ENCODE results near the gene PRR5L.
"Not testable (repeated sequence)": the region's sequence is repeated elsewhere in the genome, so short reads cannot be mapped to it uniquely, and the experiment has no call there.

Gene PRR5L

DNA sequence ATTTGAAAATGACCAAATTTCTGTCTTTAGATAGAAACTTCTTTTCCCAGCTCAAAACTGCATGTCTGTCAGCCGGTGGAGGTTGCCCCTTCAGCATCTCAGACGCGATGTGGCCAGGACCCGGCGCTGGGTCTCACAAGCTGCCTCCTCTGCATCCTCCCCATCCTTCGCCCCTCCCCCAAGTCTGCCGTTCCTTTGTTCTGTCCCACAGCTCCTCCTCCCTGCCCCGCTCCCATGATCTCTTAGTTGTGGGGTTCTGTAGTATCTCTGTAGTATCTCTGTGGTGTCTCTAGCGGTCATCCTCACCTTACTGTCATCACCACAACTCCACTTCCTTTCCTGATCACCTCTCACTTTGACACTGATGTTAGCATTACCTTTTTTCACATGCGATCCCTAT is 164.1 kb downstream of the PRR5L start:
- DNase-seq (ENCODE audit: low read depth), result no peak

DNA sequence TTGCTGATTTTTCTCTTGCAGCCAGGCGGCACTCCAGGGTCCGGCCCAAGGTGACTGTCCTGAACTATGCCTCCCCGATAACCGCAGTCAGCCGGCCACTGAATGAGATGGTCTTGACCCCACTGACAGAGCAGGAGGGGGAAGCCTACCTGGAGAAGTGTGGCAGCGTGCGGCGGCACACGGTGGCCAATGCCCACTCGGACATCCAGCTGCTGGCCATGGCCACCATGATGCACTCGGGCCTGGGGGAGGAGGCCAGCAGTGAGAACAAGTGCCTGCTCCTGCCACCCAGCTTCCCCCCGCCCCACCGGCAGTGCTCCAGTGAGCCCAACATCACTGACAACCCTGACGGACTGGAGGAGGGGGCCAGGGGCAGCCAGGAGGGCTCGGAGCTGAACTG is 166.2 kb downstream of the PRR5L start:
- no peak for DNase-seq (ENCODE audit: low read depth)

DNA sequence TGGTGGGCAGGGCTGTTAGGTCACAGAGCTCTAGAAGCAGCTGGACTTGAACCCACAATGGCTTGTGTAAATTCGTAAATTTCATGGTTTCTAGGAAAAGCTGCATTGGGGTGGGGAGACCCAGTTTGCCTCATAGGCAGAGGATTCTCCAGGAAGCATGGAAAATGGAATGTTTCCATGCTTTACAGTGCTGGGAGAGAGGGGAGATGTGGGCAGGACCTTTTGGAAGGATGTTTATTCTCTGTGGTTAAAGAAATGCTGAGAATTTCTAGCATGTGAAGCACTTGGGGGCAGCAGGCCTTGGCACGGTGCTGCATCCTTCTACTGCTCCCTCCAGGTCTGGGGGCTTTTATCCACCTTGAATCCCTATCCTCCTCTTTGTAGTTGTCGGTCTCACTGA is 167.7 kb downstream of the PRR5L start:
- no peak for DNase-seq (ENCODE audit: low read depth)

DNA sequence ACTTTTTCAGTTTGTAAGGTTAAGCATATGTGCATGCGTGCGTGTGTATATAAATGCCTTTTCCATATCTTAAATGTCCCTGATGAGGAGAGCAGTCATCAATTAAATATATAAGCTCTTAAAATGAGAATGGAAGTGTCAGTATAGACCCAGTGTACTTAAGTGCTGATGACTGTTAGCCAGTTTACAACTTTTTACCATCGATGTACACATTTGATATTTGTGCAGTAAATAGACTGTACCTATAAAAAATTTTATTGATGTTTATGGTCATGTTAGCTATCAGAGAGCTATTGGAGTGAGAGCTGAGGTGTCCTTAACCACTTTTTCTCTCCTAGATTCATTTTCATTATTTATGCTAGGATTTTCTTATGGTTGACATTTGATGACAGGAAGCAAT is 168.6 kb downstream of the PRR5L start:
- no peak for DNase-seq (ENCODE audit: low read depth)

DNA sequence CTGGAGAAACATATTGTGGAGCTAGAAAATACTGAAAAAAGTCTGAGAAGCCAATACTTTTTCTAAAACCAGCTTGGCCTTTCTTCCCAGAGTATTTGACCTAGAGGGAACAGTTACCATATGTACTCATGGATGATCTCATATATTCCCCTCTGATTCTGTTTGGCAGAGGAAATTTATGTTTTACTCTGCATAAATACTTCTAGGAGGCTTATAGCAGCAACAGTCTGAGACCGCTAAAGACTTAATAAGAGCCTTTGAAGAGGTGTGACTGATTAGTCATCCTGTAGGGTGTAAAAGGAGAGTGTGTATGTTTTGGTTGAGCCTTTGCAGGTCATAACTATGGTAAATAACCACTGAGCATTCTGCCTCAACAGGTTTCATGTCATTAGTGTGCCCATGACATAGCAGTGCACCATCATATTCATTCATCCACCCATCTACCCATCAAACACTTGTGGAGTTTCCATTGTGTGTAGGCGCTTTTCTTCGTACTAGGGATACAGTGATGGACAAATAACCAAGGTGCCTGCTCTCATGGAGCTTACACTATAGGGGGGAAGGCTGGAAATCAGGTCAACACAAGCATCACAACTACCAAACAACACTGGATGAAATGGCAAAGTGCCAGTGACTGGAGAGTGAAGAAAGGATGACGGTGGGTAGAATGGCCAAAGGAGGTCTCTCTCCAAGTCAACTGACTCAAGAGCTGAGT is 169.5 kb downstream of the PRR5L start:
- DNase-seq (ENCODE audit: low read depth), result no peak

DNA sequence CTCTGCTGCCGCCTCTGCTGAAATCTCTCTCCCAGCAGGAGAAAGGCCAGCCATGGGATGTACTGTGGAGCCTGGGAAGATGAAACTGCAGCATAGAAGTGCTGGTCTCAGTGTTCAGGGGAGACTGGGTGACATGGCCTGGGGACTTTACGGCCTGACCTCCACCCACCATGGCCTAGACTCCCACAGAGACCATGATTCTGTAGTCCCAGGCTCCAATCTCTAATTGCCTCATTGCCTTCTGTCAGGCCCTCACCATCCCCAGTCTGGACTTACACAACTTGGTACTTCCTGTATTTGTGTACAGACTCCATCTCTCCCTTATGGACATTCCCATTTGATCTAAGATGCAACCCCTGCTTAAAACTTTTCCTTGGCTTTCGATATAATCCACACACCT is 170.9 kb downstream of the PRR5L start:
- DNase-seq (ENCODE audit: low read depth), result no peak

DNA sequence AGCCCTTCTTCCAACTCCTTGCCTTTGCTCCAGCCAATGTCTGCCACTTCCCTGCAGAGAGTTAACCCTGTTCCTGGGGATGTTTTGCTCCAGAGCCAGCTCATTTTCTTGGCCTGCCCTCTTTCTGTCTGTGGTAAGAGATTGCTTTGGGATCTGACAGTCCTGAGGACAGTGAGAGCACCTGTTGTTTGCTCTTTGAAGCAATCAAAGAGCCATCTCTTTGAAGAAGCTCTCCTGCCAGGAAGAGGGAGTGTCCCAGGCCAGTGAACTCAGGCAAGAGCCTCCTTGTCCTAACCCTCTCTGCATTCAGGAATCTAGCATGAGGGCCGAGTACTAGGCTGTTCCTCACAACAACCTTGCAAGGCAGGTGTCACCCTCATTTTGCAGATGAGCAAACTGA is 171.8 kb downstream of the PRR5L start:
- no peak for DNase-seq (ENCODE audit: low read depth)

DNA sequence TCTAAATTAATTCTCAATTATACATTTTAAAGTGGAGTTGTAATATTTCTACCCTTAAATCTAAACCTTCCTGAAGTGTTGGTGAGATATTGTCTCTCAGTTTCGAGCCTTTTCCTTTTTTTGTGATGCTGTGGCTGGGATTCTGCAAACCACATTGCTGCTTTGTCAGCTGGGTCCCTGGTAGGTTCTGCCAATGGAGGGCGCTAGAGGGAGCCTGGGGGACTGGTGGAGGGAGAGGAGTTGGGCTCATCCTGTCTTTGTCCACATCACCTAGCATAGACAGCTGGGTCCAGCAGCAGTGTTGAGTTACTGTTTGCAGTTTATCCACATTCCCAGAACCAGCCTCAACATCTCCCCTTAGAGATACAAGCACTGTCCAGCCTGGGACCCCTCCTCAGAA is 173.0 kb downstream of the PRR5L start:
- no peak for DNase-seq (ENCODE audit: low read depth)

DNA sequence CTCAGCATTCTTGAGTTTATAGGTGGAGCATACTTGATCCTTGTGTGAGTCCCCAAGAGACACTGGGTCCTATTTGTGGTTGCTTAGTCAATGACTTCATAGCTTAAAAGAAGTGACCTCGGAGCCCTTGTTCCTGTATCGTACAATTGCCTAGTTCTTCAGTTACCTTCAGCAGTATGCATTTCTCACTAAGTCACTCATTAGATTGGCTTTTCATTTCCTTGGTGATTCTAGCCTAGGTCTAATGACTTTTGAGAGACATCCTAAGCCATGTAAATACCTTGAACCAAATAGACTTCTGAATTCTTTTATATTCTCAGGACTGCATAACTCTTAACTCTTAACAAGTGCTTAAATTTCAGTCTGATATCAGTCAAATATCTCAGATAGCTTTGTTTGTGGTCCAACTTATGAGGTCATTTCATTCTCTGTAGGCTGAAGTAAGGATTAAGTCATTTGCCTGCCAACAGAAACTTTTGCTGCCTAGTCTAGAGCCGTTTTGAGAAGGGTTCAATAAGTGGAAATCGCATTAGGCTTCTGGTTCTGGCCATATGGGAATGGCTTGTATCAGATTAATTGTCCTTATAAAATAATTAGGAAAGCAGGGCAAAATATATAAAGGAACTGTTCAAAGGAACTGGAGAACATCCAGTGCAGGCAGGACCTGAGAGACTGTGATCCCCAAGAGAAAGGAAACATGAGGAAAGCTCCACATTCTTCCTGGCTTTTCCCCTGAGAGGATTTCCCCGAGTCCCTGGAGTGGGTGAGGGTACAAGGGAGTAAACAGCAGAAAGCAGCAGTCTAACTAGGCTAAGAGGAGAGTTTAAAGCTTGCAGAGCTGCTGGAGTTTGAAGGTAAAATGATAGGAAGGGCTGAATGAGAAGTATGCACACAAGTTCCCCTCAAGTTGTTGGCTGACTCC is 174.1 kb downstream of the PRR5L start:
- DNase-seq (ENCODE audit: low read depth), result no peak

DNA sequence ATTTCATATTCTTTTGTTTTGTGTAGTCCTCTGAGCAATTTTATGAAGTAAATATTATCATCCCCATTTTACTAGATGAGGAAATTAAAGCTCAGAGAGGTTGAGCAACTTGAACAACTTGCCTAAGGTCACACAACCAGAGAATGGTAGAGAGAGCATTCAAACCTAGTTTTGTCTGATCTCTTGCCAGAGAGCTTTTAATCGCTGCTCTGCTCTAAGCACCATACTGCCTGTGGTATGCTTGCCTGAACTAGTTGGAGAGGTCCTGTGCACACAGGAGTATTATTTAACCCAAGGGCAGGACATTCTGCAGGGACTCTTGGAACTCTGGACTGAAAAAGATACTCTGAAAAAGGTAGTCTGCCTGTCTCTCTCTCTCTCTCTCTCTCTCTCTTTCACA is 175.5 kb downstream of the PRR5L start:
- no peak for DNase-seq (ENCODE audit: low read depth)

DNA sequence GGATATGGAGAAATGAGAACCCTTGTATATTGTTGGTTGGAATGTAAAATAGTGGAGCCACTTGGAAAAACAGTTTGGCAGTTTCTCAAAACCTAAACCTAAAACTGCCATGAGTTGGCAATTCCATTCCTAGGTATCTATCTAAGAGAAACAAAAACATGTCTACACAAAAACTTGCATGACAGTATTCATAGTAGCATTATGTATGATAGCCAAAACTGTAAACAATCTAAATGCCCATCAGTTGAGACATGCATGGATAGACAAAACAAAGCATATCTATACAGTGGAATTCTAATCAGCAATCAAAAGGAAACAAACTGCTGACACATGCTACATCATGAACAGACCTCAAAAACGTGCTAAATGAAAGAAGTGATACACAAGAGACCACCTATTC is 179.1 kb downstream of the PRR5L start:
- no peak for DNase-seq (ENCODE audit: low read depth)

DNA sequence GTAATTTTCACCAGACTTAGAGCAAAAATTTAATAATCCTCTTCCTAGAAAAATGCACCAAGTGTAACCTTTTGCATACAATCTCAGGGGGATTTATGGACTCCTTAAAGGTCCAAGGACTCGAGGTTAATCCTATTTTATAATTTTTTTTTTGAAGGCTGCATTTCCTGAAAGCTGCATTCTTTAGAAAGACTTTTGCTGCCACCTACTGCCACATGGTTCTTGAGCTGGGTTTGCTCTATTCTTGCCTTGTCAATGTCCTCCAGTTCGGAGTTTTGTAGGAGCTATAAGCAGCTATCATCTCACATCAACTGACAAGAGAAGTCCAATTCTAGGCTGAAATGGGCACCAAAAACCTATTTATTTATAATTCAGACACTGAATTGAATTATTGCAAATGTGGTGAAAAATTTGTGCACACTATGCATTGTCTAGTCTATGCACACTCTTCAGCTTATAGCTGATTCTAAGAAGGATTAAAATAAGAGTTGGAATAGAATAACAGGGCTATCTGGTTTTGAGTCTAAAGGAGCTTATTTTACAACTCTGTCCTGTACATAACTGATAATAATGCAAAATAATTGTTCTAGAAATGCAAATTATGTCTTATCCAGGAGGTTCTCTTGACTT is 182.7 kb downstream of the PRR5L start:
- no peak for DNase-seq (ENCODE audit: low read depth)

DNA sequence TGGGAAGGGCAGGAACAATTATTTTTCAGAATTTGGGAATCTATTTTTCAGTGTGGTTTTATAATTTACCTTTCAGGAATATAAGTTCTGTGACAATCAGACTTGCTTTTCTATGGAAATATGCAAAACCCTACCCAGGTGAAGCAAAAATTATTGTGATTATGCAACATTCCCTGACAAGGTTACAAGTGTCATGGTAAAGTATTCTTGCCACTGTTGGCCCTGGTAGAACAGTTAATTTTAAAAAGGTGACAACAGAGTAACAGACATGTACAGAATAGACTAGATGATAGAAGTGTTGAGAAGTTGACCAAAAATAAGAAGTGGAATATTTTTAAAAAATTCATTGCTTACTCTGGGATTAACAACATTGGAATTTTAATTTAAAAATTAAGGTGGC is 184.7 kb downstream of the PRR5L start:
- no peak for DNase-seq (ENCODE audit: low read depth)

DNA sequence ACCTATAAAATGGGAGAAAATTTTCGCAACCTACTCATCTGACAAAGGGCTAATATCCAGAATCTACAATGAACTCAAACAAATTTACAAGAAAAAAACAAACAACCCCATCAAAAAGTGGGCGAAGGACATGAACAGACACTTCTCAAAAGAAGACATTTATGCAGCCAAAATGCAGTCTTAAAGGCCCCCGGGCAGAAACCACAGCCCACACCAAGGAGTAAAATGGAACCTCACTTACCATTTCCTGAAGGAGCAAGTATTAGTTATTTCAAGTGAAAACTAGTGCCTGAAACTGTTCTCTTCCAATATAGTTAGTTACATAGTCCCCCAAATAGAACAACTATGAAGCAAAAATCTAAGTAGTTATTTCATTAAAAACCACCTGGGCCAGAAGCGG is 187.0 kb downstream of the PRR5L start:
- DNase-seq (ENCODE audit: low read depth), result not testable (repeated sequence)

DNA sequence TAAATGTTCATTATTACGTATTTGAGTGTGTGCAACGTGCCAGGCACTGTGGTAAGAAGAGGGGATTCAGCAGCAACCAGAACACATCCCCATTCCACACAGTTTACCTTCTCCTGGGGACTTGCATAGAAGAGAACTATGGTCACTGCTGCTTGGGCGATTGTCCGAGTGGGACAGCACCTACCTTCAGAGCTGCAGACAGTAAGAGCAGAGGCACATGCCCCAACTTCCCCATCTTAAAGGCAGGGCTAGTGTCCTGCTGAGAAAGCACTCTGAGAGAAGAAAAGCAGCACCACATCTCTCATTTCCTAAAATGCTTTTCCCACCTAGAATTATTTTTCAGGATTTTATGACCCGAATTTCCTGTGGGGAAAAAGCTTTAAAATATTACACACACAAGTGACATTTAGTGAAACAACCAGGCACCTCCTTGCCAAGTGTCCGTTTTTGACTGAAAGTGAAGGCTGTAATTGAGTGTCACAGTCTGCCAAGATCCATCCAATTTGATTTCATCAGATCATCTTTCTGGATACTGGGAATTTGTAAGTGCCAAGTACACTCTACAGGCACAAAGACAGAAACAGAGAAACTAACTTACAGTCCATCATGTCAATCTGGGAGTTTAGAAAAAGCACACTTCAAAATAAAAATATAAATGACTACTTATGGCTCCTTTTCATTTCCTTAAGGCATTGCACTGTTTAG is 189.4 kb downstream of the PRR5L start:
- DNase-seq (ENCODE audit: low read depth), result no peak

DNA sequence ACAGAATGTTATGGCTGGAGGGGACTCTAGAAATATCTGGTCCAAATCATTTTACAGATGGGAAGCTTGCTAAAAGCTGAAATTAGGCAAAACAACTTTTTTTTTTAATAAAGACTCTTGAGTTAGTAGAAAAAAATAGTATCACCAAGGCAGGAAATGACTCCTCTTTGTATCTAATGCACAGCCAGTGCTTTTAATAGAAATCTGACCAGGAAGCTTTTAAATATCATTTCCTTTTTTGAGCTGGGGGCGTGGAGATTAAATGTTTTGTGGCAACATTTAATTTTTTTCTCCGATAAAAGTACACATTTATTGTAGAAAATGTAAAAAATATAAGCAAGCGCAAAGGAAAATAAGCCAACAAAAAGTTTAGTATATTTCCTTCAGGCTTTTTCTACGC is 191.5 kb downstream of the PRR5L start:
- no peak for DNase-seq (ENCODE audit: low read depth)

DNA sequence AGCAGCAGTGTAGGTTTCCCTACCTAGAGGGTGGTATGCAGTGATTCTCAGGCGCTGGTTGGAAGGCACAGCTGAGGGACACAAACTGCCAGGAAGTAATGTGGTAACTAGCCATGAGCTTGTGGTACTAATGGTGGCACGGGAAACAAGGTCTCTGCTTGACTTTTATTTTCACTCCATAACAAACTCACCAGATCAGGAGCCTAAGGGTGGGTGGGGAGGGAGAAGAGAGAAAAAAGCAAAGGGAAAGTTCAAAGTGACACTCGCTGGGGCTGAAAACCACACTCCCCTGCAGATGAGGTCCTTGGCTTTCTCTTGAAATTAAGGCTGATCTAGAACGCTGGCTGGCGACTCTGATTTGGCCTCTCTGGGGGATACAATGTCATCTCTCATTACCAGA is 192.0 kb downstream of the PRR5L start:
- DNase-seq (ENCODE audit: low read depth), result no peak

DNA sequence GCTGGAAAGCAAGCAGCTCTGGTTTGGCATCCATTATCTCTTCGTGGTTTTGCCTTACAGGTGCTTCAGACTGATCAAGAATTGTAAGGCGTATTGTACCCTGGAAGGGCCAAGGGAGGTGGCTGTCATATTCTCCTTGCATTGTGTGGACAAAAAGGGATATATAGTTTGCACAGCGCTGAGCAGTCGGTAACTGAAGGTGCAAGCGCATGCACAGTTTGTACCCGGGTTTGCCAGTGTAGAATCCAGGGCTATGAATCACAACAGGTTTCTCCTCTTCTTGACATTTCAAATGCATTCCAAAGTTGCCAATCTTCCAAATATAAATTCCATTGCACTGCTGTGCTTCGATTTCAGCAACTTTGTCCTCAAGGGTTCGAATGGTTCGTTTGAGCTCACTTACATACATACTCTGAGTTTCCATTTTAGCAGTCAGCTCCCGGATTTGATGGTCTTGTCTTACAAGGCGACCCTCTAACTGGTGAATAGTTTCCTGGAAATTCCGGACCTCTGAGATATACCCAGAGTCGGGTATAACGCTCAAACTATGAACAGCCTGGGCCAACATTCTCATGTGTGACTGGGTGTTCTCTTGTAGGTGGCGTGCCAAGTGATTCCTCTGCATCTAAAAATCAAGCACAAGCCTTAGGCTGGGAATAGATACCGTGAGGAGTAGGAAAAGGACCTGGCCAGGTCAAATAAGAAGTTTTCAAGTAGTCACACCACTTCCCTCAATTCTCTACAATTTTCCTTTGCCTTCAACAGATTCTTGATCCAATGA is 194.1 kb downstream of the PRR5L start:
- DNase-seq (ENCODE audit: low read depth), result no peak

DNA sequence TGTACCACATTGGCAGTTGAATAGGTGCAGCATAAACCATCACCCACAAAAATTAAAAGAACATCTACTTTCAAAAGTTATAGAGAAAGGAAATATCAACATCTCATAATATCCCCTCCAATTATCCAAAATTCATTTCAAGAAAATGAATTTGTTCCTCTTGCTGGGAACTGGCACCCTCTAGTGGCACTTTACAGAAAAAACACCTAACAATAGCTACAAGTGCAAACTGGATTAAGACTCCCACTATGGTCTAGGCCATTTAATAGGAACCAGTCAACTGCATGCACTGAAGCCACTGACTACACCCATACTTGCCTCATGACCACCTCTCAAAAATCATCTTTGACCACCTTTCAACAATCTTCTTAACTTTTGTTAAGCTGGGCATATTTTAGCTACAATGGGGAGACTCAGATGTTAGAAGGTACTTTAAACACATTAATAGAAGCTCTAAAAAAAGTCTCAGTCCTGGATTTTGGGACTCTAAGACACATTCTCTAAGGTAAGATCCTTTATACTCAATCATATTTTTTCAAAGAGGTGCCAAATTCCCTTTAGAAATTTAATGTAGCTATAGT is 196.7 kb downstream of the PRR5L start:
- DNase-seq (ENCODE audit: low read depth), result no peak

DNA sequence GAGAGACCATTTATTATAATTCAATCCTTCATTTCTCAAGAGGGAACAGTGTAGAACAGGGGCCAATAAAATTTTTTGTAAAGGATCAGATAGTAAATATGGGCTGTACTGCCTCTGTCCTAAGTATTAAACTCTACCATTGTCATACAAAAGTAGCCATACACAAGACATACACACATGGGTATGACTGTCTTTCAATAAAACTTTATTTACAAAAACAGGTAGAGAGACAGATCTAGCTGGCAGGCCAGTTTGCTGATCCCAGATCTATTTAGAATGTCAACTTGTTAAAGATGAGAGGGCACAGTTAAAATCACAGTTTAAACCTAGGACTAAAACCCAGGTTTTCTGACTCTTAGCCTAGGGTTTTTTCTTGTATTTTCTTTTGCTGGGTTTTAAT is 197.2 kb downstream of the PRR5L start:
- DNase-seq (ENCODE audit: low read depth), result no peak

DNA sequence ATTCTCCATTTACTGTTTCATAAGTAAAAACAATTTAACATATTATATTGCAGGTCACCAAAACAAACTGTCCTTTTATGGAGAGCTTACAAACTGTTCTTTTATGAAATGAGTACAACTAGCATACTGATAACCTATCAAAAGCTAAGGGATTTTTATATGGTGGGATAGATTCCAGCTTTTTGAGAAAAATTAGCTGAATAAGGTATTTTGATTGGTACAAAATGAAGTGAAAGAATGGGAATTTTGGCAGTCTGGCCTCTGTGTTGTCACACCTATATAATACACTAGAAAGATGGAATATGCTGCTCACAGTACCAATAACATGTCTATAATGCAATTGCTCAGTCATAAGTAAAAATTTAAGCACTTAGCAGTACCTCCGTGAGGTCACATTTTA is 202.6 kb downstream of the PRR5L start:
- no peak for DNase-seq (ENCODE audit: low read depth)
